HUES6 (cell line): Measurements from ENCODE around the gene KPTN.

Source experiments
- H3K27ac ChIP-seq: 2 replicates; pipeline ENCODE4 v1.7.0; 2013; ENCODE audit warnings: low read depth, mild to moderate bottlenecking, low read length, inconsistent platforms
- H3K27me3 ChIP-seq: 2 replicates; pipeline ENCODE4 v1.6.1; 2013; ENCODE audit warnings: low read length; ENCODE audit not compliant: control insufficient read depth, insufficient read depth
- H3K36me3 ChIP-seq: 2 replicates; pipeline ENCODE4 v1.6.1; 2013; ENCODE audit warnings: low read length; ENCODE audit not compliant: control insufficient read depth, insufficient read depth
- H3K4me1 ChIP-seq: 2 replicates; pipeline ENCODE4 v1.6.1; 2013; ENCODE audit warnings: low read length; ENCODE audit not compliant: control insufficient read depth, insufficient read depth
- H3K4me3 ChIP-seq: 2 replicates; pipeline ENCODE4 v1.5.1; 2013; ENCODE audit warnings: low read depth, low read length
- H3K9ac ChIP-seq: one replicate; pipeline ENCODE4 v1.6.1; 2013; ENCODE audit warnings: mild to moderate bottlenecking, low read length
- H3K9me3 ChIP-seq: 2 replicates; pipeline ENCODE4 v1.6.1; 2013; ENCODE audit warnings: low read depth, low read length; ENCODE audit not compliant: control insufficient read depth, insufficient read depth

Gene KPTN

GRCh38 chr19:47445527-47445926, 38.5 kb downstream of the KPTN start:
- Histone ChIP-seq H3K27me3 (peaks cover 59% of the 10 kb centered on the region), H3K27ac (no peak overlapping the region), H3K4me1 (peaks cover 15% of the 10 kb centered on the region; the same call in 1 of the 2 replicates), H3K36me3 (no peaks in the 10 kb centered on the region), H3K4me3 (peak overlapping the region; percentile 48), H3K9me3 (no peaks in the 10 kb centered on the region), H3K9ac (no peak overlapping the region)

GRCh38 chr19:47444388-47444821, 39.6 kb downstream of the KPTN start:
- Histone ChIP-seq H3K9me3 (no peaks in the 10 kb centered on the region), H3K27me3 (peaks cover 53% of the 10 kb centered on the region), H3K4me1 (peaks cover 15% of the 10 kb centered on the region; the same call in 1 of the 2 replicates), H3K27ac (no peak overlapping the region), H3K9ac (no peak overlapping the region), H3K4me3 (no peak overlapping the region), H3K36me3 (no peaks in the 10 kb centered on the region)

GRCh38 chr19:47443331-47443730, 40.7 kb downstream of the KPTN start:
- H3K36me3 ChIP-seq: no peaks in the 10 kb centered on the region
- H3K27me3 ChIP-seq: peaks cover 42% of the 10 kb centered on the region
- no peak overlapping the region for H3K4me3 ChIP-seq
- no peak overlapping the region for H3K9ac ChIP-seq
- H3K9me3 ChIP-seq: no peaks in the 10 kb centered on the region
- H3K4me1 ChIP-seq: peaks cover 8% of the 10 kb centered on the region; the same call in 1 of the 2 replicates
- H3K27ac ChIP-seq: no peak overlapping the region

- no peak overlapping the region for H3K27ac ChIP-seq
Measured at GRCh38 chr19:47438793-47439220, 45.2 kb downstream of the KPTN start.

GRCh38 chr19:47437500-47437899, 46.5 kb downstream of the KPTN start:
- H3K27ac ChIP-seq: no peak overlapping the region
- no peak overlapping the region for H3K9ac ChIP-seq
- H3K4me3 ChIP-seq: no peak overlapping the region
- no peaks in the 10 kb centered on the region for H3K36me3 ChIP-seq
- no peaks in the 10 kb centered on the region for H3K4me1 ChIP-seq
- H3K9me3 ChIP-seq: no peaks in the 10 kb centered on the region
- no peaks in the 10 kb centered on the region; the same call in 1 of the 2 replicates for H3K27me3 ChIP-seq

More at GRCh38 chr19:47438793-47439220, 45.2 kb downstream of the KPTN start:
- H3K4me1 ChIP-seq: no peaks in the 10 kb centered on the region
- H3K4me3 ChIP-seq: no peak overlapping the region
- H3K9ac ChIP-seq: no peak overlapping the region
- H3K36me3 ChIP-seq: no peaks in the 10 kb centered on the region
- H3K27me3 ChIP-seq: peaks cover 6% of the 10 kb centered on the region; the same call in 1 of the 2 replicates
- no peaks in the 10 kb centered on the region for H3K9me3 ChIP-seq

- Histone ChIP-seq H3K27me3 (no peaks in the 10 kb centered on the region), H3K36me3 (no peaks in the 10 kb centered on the region), H3K9ac (no peak overlapping the region), H3K4me1 (no peaks in the 10 kb centered on the region), H3K27ac (no peak overlapping the region), H3K4me3 (no peak overlapping the region), H3K9me3 (no peaks in the 10 kb centered on the region)
Measured at GRCh38 chr19:47436712-47437401, 47.2 kb downstream of the KPTN start.

- Histone ChIP-seq H3K4me1 (no peaks in the 10 kb centered on the region), H3K9ac (no peak overlapping the region), H3K27ac (no peak overlapping the region), H3K36me3 (no peaks in the 10 kb centered on the region), H3K4me3 (no peak overlapping the region), H3K27me3 (peaks cover under 1% of the 10 kb centered on the region; the same call in 1 of the 2 replicates), H3K9me3 (no peaks in the 10 kb centered on the region)
Measured at GRCh38 chr19:47435883-47436417, 48.1 kb downstream of the KPTN start.

GRCh38 chr19:47435196-47435595, 48.8 kb downstream of the KPTN start:
- H3K4me1 ChIP-seq: peaks cover under 1% of the 10 kb centered on the region; the same call in 1 of the 2 replicates
- no peak overlapping the region for H3K4me3 ChIP-seq
- no peaks in the 10 kb centered on the region for H3K9me3 ChIP-seq
- no peak overlapping the region for H3K27ac ChIP-seq
- no peak overlapping the region for H3K9ac ChIP-seq
- H3K36me3 ChIP-seq: no peaks in the 10 kb centered on the region
- peaks cover 8% of the 10 kb centered on the region for H3K27me3 ChIP-seq

GRCh38 chr19:47434088-47434487, 49.9 kb downstream of the KPTN start:
- no peak overlapping the region for H3K27ac ChIP-seq
- H3K4me1 ChIP-seq: peaks cover 6% of the 10 kb centered on the region; the same call in 1 of the 2 replicates
- no peak overlapping the region for H3K4me3 ChIP-seq
- no peaks in the 10 kb centered on the region for H3K9me3 ChIP-seq
- H3K9ac ChIP-seq: no peak overlapping the region
- H3K36me3 ChIP-seq: no peaks in the 10 kb centered on the region
- peaks cover 20% of the 10 kb centered on the region for H3K27me3 ChIP-seq

GRCh38 chr19:47433121-47433520, 50.9 kb downstream of the KPTN start:
- Histone ChIP-seq H3K4me1 (peaks cover 11% of the 10 kb centered on the region; the same call in 1 of the 2 replicates), H3K4me3 (no peak overlapping the region), H3K9me3 (no peaks in the 10 kb centered on the region), H3K27ac (no peak overlapping the region), H3K27me3 (peaks cover 21% of the 10 kb centered on the region), H3K36me3 (no peaks in the 10 kb centered on the region), H3K9ac (no peak overlapping the region)

- peaks cover 15% of the 10 kb centered on the region; the same call in 1 of the 2 replicates for H3K4me1 ChIP-seq
- no peaks in the 10 kb centered on the region for H3K9me3 ChIP-seq
- H3K27me3 ChIP-seq: peaks cover 21% of the 10 kb centered on the region
- H3K4me3 ChIP-seq: no peak overlapping the region
- no peak overlapping the region for H3K27ac ChIP-seq
- no peak overlapping the region for H3K9ac ChIP-seq
- no peaks in the 10 kb centered on the region for H3K36me3 ChIP-seq
Measured at GRCh38 chr19:47432499-47432898, 51.5 kb downstream of the KPTN start.
